Measurements from ENCODE around the gene TLCD3B.

TLCD3B gene

DNA sequence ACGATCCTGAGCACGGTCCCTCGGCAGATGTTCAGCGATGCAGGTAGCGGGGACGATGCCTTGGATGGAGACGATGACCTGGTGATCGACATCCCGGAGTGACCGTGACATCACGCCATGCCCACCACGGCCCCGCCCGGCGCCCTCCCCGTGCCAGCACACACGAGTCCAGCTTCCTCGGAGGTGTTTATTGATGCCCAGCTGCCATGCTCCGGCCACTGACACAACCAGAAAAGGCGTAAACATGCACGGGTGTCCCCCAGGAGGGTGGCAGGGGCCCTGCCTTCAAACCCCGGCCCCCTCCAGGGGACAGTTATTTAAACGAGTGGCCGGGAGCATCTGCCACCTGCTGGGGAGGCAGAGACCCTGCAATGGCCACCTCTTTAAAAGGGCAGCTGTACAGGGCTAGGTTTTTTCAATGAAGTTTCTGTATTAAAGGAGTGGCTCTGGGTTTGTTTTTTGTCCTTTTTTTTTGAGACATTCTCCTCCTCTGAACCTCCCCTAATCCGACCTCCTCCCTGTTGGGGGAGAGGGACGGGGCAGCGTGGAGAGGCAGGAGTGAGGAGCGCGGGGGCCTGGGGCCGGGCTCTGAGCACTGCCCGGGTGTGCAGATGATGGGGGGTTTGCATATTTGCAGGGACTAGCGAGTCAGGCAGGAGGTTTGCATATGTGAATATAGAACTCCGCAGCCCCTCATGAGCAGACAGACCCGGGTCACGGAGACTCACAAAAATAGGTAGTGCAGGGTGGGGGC lies 25.6 kb downstream of the TLCD3B start:
- DNase-seq (ENCODE audit: low read depth in 2 of 2): no peak

GRCh38 chr16:30004811-30005242 lies 26.2 kb downstream of the TLCD3B start:
- DNase-seq (ENCODE audit: low read depth in 2 of 2): no peak

DNA sequence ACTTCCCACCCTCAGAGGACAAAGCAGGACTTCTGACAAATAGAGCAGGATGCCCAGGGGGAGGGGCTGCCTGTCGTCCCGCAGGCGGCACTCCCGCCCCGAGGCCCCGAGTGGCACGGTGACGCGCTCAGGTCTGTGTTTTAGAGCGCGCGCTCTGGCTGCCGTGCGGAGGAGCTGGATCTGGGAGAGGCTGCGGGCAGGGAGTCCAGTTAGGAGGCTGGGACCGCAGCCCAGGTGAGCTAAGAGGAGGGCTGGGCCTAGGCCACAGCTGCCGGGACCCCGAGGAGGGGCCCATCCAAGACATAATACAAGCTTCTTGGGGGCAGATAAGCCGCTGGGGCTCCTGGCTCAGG lies 26.7 kb downstream of the TLCD3B start:
- DNase-seq (ENCODE audit: low read depth in 2 of 2): no peak

DNA sequence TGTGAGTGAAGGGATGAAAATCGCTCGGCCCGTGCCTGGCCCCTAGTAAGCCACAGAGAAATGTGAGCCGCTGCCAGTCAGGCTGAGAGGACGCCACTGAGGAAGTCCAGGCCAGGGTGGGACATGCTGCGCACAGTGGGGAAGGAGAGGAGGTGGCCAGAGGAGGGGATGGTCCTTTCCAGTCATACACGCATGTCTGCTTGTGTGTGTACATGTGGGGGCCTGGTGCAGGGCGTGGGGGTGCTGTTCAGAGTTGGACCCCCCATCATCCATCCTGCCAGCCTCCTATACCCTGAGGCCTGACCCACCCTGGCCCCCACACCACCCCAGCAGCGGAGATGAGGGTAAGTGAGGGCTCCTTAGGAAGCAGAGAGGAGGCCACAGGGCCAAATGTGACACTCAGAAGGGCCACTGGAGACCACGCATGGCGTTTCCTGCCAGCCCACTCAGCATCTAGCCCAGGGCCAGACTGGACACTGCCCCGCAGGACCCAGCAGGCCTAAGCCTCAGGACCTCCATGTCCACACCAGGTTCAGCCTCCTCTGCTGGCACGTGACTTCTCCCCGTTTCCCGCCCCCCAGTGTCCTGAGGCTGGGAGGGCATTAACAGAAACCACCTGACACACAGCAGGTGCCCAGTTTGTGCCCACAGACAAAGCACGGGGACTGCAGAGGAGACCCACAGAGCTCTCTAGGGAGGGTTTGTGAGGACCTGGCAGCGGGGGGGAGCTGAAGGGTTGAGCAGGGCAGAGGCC lies 27.2 kb downstream of the TLCD3B start:
- DNase-seq (ENCODE audit: low read depth in 2 of 2): no peak

- no peak for DNase-seq (ENCODE audit: low read depth in 2 of 2)
These were observed 28.3 kb downstream of the TLCD3B start for GRCh38 chr16:30002614-30003346.

DNA sequence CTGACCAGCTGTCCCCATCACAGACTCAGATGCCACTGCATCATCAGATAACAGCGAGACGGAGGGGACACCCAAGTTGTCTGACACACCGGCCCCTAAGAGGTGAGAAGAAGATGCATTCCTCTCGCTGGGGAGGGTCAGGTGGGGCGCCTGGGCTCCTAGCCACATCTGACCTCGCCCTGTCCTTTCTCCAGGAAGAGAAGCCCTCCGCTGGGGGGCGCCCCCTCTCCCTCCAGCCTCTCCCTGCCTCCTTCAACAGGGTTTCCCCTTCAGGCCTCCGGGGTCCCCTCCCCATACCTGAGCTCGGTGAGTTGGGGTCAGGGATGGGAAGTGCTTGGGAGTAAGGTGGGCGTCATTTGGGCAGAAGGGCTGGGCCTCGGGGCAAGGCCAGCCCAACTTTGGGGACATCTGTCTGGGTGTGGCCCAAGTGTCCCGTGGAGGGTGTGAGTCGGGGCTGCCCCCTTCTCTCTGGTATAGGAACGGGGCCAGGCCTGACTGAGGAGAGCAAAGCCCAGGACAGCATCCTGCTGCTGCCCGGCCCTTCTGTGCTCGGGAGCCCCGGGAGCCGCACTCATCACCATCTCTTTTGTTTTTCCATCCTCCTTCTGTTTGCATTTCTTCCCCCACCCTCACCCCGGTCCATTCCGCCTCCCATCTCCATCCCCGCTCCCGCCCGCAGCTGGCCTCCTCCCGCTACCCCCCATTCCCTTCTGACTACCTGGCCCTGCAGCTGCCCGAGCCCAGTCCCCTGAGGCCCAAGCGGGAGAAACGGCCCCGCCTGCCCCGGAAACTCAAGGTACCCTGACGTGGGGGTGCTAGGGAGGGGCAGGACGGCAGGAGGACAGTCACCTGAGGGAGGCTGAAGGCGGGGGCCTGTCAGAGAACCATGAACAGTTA lies 30.1 kb downstream of the TLCD3B start:
- DNase-seq (ENCODE audit: low read depth in 2 of 2): no peak

- no peak for DNase-seq (ENCODE audit: low read depth in 2 of 2)
These were observed 31.5 kb downstream of the TLCD3B start for GRCh38 chr16:29999605-30000004.

- no peak for DNase-seq (ENCODE audit: low read depth in 2 of 2)
These were observed 34.3 kb downstream of the TLCD3B start for GRCh38 chr16:29996766-29997250.

- peak; percentile 97 to 99 for DNase-seq (ENCODE audit: low read depth in 2 of 2)
These were observed 34.9 kb downstream of the TLCD3B start, which contains the start of gene INO80E for GRCh38 chr16:29995911-29996765. TSS of gene INO80E (plus strand) at chr16:29996241. CDS start at chr16:29996311, 70 bp downstream.

DNA sequence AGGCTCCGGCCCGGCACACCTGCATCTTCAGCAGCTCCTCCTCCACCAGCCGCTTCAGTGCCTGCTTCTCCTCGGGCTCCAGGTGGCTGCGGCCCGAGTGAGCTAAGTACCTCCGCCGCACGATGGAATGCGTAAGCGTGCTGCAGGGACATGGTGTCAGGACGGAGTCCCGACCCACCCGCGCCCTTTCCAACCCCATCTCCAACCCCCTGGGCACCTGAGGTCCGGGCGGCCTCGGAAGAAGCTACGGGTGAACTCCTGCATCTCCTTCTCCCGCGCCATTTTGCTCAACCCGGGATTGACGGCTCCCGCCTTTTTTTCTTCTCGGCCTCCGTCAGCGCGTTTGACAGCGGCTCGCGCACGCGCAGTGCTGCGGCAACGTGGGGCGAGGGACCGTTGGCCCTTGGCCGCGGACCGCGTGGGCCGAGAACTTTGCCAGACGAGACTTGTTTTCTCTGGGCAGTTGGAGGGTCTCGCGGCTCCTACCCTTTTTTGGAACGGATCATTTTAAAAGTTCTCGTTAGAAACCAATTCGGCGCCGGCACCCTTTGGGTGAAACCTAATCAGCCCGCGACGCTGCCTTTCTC lies 35.7 kb downstream of the TLCD3B start, which contains the start of gene HIRIP3:
TSS of gene HIRIP3 (minus strand) at position 294 of the 587 bp plus-strand sequence. CDS start at position 282, 12 bp downstream.
- peak; percentile 75 for DNase-seq (ENCODE audit: low read depth in 2 of 2)

GRCh38 chr16:29994600-29995323 lies 36.3 kb downstream of the TLCD3B start:
- DNase-seq (ENCODE audit: low read depth in 2 of 2): peak; percentile 61 to 72

DNA sequence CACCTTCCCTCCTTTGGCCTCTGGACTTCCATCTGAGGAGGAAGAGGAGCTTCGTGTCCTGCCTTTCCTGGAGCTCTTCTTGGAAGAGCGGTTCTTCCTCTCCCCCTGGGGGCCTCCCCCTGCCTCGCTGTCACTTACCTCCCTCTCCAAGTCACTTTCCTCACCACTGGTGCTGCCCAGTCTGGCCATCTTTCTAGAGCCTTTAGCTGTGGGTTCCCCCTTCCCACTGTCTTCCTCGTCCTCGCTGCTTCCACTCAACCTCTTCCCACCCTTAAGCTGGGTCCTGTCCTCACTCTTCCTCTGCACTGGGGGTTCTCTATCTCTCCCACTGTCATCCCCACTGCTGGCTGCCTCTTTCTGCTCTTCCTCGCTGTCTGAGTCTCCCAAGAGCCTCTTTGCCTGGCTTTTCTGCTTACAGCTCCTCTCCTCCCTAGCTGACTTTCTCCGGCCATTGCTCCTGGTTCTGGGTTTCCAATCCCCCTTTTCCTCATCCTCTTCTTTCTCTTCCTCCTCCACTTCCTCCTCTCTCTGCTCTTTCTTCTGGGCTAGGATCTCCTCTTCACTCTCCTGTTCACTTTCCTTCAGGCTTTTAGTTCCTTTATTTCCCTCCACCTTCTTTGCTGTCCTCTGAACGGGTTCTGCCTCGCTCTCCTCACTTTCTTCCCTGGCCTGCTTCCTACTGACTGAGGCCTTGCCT lies 37.0 kb downstream of the TLCD3B start:
- DNase-seq (ENCODE audit: low read depth in 2 of 2): no peak

- no peak for DNase-seq (ENCODE audit: low read depth in 2 of 2)
These were observed 37.7 kb downstream of the TLCD3B start for GRCh38 chr16:29993191-29993902.

DNA sequence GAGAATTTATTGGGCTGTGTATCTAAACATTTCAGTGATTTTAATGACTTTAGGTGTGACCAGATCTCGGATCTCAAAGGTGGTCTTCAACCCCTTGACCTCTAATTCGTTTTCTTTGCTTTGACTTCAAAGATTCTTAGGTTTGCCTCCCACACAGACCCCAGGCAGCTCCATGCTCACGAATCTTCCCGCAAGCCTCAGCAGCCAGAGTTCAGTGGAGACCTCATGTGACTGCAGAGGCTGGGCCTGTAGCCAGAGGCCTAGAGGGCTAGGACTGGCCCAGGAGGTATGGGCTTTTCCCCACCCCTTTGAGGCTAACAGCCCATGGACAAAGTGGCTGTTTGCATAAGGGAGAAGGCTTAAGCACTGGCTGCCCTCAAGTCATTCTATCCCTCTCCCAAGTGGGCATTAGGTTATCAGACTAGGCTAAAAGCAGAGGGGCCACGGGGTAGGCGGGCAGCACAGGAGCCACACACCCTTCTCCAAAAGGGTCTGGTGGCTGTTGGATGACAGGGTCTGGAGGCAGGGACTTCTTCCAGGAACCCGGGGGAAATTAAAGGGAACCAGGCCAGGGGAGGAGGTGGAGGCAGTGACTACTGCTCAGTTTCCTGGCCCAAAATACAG lies 38.6 kb downstream of the TLCD3B start:
- DNase-seq (ENCODE audit: low read depth in 2 of 2): no peak

DNA sequence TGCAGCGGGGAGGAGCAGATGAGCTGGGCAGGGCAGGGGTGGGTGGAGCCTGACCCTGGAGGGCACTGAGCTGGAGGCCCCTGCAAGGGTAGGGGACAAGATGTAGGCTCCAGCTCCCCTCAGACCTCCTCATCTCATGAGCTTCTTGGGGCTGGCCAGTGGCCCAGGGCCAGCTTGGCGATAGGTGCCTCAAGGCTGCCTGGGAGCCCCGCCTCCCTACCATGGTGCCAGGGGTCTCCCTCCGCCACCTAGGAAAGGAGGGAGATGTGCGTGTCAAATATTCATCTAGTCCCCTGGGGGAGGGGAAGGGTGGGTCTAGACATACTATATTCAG lies 39.5 kb downstream of the TLCD3B start:
- DNase-seq (ENCODE audit: low read depth in 2 of 2): no peak

DNA sequence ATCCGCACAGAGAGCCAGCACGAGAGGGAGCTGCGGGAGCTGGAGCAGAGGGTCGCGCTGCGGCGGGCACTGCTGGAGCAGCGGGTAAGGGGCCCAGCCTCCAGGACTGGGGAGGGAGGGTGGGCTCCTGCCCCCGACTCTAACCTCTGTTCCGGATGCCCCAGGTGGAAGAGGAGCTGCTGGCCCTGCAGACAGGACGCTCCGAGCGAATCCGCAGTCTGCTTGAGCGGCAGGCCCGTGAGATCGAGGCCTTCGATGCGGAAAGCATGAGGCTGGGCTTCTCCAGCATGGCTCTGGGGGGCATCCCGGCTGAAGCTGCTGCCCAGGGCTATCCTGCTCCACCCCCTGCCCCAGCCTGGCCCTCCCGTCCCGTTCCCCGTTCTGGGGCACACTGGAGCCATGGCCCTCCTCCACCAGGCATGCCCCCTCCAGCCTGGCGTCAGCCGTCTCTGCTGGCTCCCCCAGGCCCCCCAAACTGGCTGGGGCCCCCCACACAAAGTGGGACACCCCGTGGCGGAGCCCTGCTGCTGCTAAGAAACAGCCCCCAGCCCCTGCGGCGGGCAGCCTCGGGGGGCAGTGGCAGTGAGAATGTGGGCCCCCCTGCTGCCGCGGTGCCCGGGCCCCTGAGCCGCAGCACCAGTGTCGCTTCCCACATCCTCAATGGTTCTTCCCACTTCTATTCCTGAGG lies 40.0 kb downstream of the TLCD3B start:
- DNase-seq (ENCODE audit: low read depth in 2 of 2): no peak

- no peak for DNase-seq (ENCODE audit: low read depth in 2 of 2)
These were observed 41.0 kb downstream of the TLCD3B start for GRCh38 chr16:29990034-29990433.

Data from activated CD4-positive, alpha-beta T cell treated with anti-CD3 and anti-CD28 coated beads for 24 hours (primary cell).